Measurements from ENCODE around the gene NTHL1.

NTHL1 gene

DNA sequence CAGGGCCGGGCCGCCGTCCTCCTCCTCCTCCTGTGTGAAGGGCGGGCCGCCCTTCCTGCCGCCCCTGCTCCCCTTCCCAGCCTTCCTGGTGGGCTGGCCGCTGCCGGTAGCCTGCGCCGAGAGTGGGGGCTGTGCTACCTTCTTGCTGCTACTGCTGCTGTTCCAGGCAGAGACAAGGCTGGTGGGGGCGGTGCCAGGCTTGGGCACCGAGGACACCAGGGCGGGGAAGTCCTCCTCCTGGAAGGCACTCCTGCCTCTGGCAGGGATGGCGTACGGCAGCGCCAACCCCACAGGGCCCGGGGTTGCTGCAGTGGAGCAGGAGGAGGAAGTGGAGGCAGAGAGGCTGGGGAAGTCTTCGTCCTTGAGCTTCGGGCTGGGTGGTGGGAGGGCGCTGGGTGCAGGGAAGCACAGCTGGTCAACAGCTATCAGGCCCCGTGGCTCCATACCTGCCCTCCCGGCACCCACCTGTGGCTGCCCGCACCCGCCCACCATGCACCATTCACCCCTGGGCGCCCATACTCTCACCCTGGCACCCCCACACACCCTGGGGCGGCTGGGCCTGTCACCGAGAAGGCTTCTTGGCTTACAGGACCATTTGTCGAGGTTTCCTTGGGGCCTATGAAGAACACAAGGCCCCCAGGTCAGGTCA, 47.6 kb downstream of the NTHL1 start:
- Histone ChIP-seq H3K4me3 (ENCODE audit: low read length) (no peak overlapping the region), H3K36me3 (ENCODE audit: control insufficient read depth, low read length) (peaks cover 87% of the 10 kb centered on the region), H3K9me3 (ENCODE audit: control insufficient read depth, insufficient read depth, low read length) (no peaks in the 10 kb centered on the region), H3K9me2 (replicated peaks; ENCODE audit: control insufficient read depth, low read length) (no peaks in the 10 kb centered on the region), H3F3A (ENCODE audit: control insufficient read depth, insufficient read depth) (peaks cover 15% of the 10 kb centered on the region), H3K27ac (ENCODE audit: low read depth, low read length) (no peak overlapping the region), H3K4me2 (ENCODE audit: low read length) (no peak overlapping the region), H3K4me1 (ENCODE audit: control insufficient read depth, low read length) (peaks cover 10% of the 10 kb centered on the region), H3K27me3 (ENCODE audit: control insufficient read depth, low read length) (no peaks in the 10 kb centered on the region), H3K79me2 (ENCODE audit: control insufficient read depth, low read length) (peaks cover 36% of the 10 kb centered on the region), H4K20me1 (ENCODE audit: control insufficient read depth, insufficient read depth, low read depth, low read length) (peaks cover 10% of the 10 kb centered on the region)
- no peak for TF ChIP-seq EZH2phosphoT487 (IDR thresholded peaks at IDR 0.05; ENCODE audit: borderline replicate concordance, low read length)
- TF ChIP-seq, protein P1, sequence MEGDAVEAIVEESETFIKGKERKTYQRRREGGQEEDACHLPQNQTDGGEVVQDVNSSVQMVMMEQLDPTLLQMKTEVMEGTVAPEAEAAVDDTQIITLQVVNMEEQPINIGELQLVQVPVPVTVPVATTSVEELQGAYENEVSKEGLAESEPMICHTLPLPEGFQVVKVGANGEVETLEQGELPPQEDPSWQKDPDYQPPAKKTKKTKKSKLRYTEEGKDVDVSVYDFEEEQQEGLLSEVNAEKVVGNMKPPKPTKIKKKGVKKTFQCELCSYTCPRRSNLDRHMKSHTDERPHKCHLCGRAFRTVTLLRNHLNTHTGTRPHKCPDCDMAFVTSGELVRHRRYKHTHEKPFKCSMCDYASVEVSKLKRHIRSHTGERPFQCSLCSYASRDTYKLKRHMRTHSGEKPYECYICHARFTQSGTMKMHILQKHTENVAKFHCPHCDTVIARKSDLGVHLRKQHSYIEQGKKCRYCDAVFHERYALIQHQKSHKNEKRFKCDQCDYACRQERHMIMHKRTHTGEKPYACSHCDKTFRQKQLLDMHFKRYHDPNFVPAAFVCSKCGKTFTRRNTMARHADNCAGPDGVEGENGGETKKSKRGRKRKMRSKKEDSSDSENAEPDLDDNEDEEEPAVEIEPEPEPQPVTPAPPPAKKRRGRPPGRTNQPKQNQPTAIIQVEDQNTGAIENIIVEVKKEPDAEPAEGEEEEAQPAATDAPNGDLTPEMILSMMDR (IDR thresholded peaks at IDR 0.05; ENCODE audit: low read depth, low read length, poor library complexity, severe bottlenecking), result no peak

DNA sequence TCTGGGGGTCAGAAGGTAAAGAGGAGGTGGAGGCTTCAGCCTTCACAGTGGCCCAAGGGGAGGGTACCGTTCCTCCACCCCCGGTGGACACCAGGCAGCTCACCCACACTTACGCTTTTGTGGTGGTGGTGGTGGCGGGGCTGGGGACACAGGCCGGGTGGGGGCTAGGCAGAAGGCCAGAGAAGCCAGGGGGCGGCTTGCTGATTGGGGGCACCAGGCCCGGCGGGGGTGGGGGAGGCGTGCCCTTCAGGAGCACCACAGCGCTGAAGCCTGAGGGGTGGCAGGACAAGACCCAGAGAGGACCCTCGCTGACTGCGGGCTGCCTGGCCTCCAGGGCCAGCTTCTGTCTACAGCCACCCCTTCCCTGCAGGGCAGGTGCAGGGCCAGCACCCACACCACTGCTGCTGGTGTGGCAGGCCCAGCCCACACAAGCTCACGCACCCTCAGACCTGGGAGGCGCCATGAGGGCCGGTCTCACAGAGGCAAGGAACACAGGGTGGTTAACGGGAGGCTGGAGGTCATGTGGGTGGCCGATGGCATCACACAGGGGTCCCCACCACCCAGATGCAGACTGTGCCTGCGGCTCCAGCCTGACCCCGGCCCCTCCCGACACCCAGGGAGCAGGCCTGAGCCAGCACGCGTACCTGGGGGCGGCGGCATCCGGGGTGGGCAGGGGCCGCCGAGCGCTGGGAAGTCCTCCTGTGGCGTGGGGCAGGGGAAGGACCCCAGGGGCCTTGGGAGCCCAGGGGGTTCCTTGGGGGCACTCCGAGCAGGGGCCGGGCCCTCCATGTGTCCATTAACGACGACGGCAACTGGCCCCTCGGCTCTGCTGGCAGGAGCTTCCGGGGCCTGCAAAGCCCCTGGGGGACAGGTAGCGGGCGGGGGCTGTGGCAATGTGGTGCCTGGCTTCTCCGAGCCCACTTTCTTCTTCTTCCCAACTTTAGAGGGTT, 48.5 kb downstream of the NTHL1 start:
- H3K9me3 ChIP-seq (ENCODE audit: control insufficient read depth, insufficient read depth, low read length), result no peaks in the 10 kb centered on the region
- H3K27ac ChIP-seq (ENCODE audit: low read depth, low read length), result no peak overlapping the region
- no peaks in the 10 kb centered on the region for H3K9me2 ChIP-seq (replicated peaks; ENCODE audit: control insufficient read depth, low read length)
- H3K4me3 ChIP-seq (ENCODE audit: low read length), result no peak overlapping the region
- H4K20me1 ChIP-seq (ENCODE audit: control insufficient read depth, insufficient read depth, low read depth, low read length), result peaks cover 10% of the 10 kb centered on the region
- peaks cover 27% of the 10 kb centered on the region for H3K79me2 ChIP-seq (ENCODE audit: control insufficient read depth, low read length)
- peaks cover 17% of the 10 kb centered on the region for H3F3A ChIP-seq (ENCODE audit: control insufficient read depth, insufficient read depth)
- TF ChIP-seq, protein P1 (IDR thresholded peaks at IDR 0.05; ENCODE audit: low read depth, low read length, poor library complexity, severe bottlenecking), result no peak
- no peak for TF ChIP-seq EZH2phosphoT487 (IDR thresholded peaks at IDR 0.05; ENCODE audit: borderline replicate concordance, low read length)
- no peak overlapping the region for H3K4me2 ChIP-seq (ENCODE audit: low read length)
- H3K4me1 ChIP-seq (ENCODE audit: control insufficient read depth, low read length), result peaks cover 6% of the 10 kb centered on the region
- H3K27me3 ChIP-seq (ENCODE audit: control insufficient read depth, low read length), result no peaks in the 10 kb centered on the region
- H3K36me3 ChIP-seq (ENCODE audit: control insufficient read depth, low read length), result peaks cover 80% of the 10 kb centered on the region

DNA sequence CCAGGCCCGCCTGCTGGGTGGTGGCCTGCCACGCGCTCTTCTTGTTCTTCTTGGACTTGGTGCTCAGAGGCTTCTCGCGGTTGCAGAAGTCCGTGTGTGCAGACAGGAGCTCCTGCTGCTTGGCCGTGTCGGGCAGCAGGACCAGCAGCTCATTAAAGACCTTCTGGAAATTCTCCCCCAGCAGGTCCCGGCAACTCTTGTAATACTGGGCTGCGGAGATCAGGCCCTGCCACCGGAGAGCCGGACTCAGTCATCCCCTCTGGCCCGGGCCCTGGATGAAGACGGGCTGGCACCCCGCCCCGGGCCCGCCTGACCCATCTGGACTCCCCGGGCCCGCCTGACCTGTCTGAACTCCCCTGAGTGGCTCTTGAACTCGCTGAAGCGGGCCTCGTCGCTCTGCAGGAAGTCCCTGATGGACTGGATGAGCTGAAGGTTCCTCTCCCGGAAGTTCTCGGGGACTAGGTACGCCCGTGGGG, 49.2 kb downstream of the NTHL1 start:
- Histone ChIP-seq H3K4me1 (ENCODE audit: control insufficient read depth, low read length) (peaks cover 10% of the 10 kb centered on the region), H3K4me3 (ENCODE audit: low read length) (no peak overlapping the region), H3K9me2 (replicated peaks; ENCODE audit: control insufficient read depth, low read length) (no peaks in the 10 kb centered on the region), H3K4me2 (ENCODE audit: low read length) (no peak overlapping the region), H3K27me3 (ENCODE audit: control insufficient read depth, low read length) (no peaks in the 10 kb centered on the region), H3F3A (ENCODE audit: control insufficient read depth, insufficient read depth) (peaks cover 24% of the 10 kb centered on the region), H3K9me3 (ENCODE audit: control insufficient read depth, insufficient read depth, low read length) (no peaks in the 10 kb centered on the region), H3K79me2 (ENCODE audit: control insufficient read depth, low read length) (peaks cover 20% of the 10 kb centered on the region), H3K36me3 (ENCODE audit: control insufficient read depth, low read length) (peaks cover 75% of the 10 kb centered on the region), H3K27ac (ENCODE audit: low read depth, low read length) (no peak overlapping the region), H4K20me1 (ENCODE audit: control insufficient read depth, insufficient read depth, low read depth, low read length) (peaks cover 7% of the 10 kb centered on the region)
- TF ChIP-seq EZH2phosphoT487 (IDR thresholded peaks at IDR 0.05; ENCODE audit: borderline replicate concordance, low read length), result no peak
- TF ChIP-seq, protein P1 (IDR thresholded peaks at IDR 0.05; ENCODE audit: low read depth, low read length, poor library complexity, severe bottlenecking), result no peak

Measured in DOHH2 (cell line).